Epithelial cell of proximal tubule (primary cell): ENCODE data around the gene NDUFA13. TPM values are rescaled to one million over a fixed set of nuclear protein-coding genes. Genes with fewer than 3 reads are reported as not detected.

ENCODE experiments used
- DNase-seq: peaks from one replicate; pipeline ENCODE4 v3.0.0-alpha.2; 2011; ENCODE audit warnings: low read depth
- H3K4me3 ChIP-seq: 2 replicates; pipeline ENCODE4 v1.5.1; 2011; ENCODE audit warnings: low read depth, mild to moderate bottlenecking, low read length
- CTCF ChIP-seq: conservative IDR thresholded peaks from 2 replicates; pipeline ENCODE4 v1.5.1; 2012; ENCODE audit warnings: low read depth, mild to moderate bottlenecking, low read length
- total RNA-seq: library from RNA; depleted of rRNA; stranded (reverse); fragments of >200 nt; gene quantifications from 2 replicates; pipeline ENCODE4 v1.2.3, GENCODE V29; 2015

The NDUFA13 gene
- total RNA-seq, 1 donor from 2014 or later = 166 TPM

- DNase-seq = no peak
- no peak for TF ChIP-seq CTCF
Measured at GRCh38 chr19:19562665-19563347, 46.8 kb downstream of the NDUFA13 start.

GRCh38 chr19:19563348-19563848, 47.4 kb downstream of the NDUFA13 start:
- H3K4me3 ChIP-seq = no peak overlapping the region
- TF ChIP-seq CTCF = no peak
- no peak for DNase-seq

More at GRCh38 chr19:19562665-19563347, 46.8 kb downstream of the NDUFA13 start:
- no peak overlapping the region for H3K4me3 ChIP-seq

GRCh38 chr19:19566306-19566705, 50.3 kb downstream of the NDUFA13 start:
- no peak overlapping the region for H3K4me3 ChIP-seq
- no peak for TF ChIP-seq CTCF
- DNase-seq = no peak

- DNase-seq = no peak
- TF ChIP-seq CTCF = no peak
- H3K4me3 ChIP-seq = no peak overlapping the region
Measured at GRCh38 chr19:19567391-19567790, 51.4 kb downstream of the NDUFA13 start.

- TF ChIP-seq CTCF = no peak
- no peak overlapping the region for H3K4me3 ChIP-seq
- no peak for DNase-seq
Measured at GRCh38 chr19:19568802-19569756, 53.1 kb downstream of the NDUFA13 start.

- H3K4me3 ChIP-seq = no peak overlapping the region
- no peak for DNase-seq
- no peak for TF ChIP-seq CTCF
Measured at GRCh38 chr19:19570571-19570970, 54.5 kb downstream of the NDUFA13 start.
